D721Med (cell line): ENCODE results near the gene FILIP1L.
"Not testable (repeated sequence)": the region's sequence is repeated elsewhere in the genome, so short reads cannot be mapped to it uniquely, and the experiment has no call there.

Source experiments
- DNase-seq: peaks from one replicate; pipeline ENCODE4 v3.0.0; 2011; ENCODE audit warnings: low spot score; ENCODE audit not compliant: insufficient read length
- FAIRE-seq: peaks from 2 replicates; lab custom pipeline; 2011; peaks lifted over from hg19 to GRCh38; lab: Jason Lieb, UNC
- TF ChIP-seq, protein P1 (sequence below): IDR thresholded peaks from 2 replicates; pipeline ENCODE4 v1.5.1; 2012; ENCODE audit warnings: mild to moderate bottlenecking, control low read depth; ENCODE audit not compliant: insufficient read depth; ENCODE audit errors: missing control alignments

The FILIP1L gene

DNA sequence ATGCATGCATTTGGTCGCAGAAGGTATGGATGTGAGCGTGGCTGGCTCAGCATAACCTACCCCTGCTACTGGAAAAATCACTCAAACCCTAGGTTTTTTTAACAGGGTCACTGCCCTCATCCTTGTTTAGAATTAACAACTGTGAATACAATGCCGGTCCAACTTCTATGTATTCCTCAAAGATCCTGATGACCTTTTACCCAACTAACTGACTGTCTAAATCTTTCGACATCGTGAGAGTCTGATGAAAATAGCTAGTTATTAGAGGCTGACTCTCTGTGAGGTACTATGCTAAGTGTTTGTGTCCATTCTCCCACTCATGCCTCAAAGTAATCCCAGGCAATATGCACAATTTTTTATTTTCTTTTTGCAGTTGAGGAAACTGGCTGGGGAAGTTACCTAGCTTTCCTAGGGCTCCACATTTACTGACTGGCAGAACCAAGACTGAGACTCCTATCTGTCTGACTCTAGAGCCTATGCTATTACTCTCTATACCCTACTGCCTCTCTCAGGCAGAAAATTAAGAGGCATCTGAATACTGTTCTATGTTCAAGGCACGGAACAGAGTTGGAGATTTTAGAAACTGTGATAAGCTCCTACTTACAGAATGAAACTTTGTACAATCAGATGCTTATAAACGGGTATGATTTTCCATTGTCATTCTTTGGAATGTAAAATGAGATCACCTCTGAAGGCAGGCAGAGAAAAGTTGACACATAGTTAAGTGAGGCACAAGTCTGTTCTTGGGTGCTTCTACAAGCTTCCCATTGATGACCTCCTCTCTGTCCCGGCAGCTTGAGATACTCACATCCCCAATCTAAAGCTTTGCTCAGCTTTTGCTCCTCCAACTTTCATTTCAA, 56.4 kb downstream of the FILIP1L start:
- FAIRE-seq (no peak), DNase-seq (no peak)
- TF ChIP-seq, protein P1, sequence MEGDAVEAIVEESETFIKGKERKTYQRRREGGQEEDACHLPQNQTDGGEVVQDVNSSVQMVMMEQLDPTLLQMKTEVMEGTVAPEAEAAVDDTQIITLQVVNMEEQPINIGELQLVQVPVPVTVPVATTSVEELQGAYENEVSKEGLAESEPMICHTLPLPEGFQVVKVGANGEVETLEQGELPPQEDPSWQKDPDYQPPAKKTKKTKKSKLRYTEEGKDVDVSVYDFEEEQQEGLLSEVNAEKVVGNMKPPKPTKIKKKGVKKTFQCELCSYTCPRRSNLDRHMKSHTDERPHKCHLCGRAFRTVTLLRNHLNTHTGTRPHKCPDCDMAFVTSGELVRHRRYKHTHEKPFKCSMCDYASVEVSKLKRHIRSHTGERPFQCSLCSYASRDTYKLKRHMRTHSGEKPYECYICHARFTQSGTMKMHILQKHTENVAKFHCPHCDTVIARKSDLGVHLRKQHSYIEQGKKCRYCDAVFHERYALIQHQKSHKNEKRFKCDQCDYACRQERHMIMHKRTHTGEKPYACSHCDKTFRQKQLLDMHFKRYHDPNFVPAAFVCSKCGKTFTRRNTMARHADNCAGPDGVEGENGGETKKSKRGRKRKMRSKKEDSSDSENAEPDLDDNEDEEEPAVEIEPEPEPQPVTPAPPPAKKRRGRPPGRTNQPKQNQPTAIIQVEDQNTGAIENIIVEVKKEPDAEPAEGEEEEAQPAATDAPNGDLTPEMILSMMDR, result no peak

DNA sequence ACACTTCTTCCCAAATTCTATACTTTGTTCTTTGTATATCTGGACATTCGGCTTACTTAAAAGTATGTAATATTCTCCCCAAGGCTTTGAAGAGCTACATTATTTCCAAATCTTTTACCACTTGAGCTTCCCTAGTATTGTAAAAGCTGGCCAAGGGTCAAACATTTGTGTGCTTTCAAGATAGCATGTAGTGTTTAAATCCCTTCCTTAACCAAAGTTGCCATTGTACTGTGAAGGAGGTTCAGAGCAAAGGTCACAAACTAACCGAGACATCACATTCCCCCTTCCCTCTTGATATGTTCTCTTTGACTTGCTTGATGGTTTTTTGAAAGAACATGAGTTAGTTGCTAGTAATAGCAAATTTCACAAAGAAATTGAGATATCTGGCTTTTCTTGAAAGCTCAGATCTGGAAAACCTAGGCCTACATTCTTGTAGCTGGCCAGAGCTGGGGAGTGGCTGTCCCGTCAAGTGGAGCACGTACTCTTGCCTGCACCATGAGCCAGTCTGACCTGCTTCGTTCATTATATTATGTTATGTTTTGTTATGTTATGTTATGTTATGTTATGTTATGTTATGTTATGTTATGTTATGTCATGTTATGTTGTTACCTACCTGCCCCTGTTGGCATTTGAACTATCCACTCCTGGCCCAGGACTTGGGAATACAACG, 60.2 kb downstream of the FILIP1L start:
- FAIRE-seq (no peak), DNase-seq (no peak)
- TF ChIP-seq, protein P1, result no peak

DNA sequence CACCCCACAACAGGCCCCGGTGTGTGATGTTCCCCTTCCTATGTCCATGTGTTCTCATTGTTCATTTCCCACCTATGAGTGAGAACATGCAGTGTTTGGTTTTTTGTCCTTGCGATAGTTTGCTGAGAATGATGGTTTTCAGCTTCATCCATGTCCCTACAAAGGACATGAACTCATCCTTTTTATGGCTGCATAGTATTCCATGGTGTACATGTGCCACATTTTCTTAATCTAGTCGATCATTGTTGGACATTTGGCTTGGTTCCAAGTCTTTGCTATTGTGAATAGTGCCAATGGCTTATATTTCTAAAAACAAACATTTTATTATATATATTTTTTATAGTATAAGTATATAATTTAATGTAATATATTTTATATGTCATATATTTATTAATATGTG, 62.8 kb downstream of the FILIP1L start:
- FAIRE-seq, DNase-seq: not testable (repeated sequence)

DNA sequence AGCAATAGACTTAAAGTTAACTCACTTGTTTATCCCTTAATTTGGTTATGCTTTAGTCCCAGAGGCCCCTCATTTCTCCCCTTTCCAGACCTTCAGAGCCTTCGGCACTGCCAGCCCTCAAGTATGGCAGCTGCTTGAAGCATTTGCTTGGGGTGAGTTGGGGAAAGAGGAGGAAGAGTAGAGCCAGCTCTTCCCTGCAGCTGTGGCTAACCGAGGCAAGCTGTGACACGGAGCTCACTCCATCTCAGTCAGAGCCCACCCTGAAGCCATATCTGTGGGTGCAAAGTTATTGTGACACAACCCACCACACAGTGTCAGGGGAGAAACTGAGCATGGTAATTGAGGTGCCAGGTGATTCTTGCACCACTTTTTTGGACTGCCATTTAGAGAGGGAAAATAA, 66.1 kb downstream of the FILIP1L start:
- TF ChIP-seq, protein P1, result no peak
- FAIRE-seq, result no peak
- no peak for DNase-seq

DNA sequence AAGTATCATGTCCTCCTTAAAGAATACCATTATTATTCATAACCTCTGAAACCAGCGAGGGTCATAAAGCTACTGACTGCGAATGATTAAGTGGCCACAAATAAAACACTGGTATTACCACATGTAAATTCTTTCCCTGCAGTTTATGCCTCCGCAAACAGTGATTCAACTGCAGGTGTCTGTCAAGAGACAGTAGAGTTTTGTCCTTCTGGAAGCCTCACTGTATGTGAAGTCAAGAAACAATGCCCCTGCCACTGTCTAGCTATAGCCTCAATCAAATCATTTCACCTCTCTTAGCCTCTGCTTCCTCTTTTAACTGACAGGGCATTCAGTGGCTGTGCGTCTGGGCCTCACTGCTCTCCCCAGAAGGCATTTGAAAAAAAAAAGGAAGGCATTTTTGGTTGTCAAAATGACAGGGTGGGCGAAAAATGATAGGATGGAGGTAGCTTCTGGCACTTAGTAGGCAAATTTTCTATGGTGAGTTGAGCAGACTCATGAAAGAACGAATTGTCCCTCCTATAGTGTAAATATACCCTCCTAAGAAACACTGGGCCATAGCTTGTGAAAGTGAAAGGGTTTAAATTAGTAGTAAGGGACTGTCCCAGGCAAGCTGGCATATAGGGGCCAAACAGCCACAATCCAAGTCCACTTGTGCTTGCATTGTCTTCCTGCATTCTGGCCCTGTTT, 66.7 kb downstream of the FILIP1L start:
- no peak for FAIRE-seq
- DNase-seq, result no peak
- TF ChIP-seq, protein P1, result no peak

DNA sequence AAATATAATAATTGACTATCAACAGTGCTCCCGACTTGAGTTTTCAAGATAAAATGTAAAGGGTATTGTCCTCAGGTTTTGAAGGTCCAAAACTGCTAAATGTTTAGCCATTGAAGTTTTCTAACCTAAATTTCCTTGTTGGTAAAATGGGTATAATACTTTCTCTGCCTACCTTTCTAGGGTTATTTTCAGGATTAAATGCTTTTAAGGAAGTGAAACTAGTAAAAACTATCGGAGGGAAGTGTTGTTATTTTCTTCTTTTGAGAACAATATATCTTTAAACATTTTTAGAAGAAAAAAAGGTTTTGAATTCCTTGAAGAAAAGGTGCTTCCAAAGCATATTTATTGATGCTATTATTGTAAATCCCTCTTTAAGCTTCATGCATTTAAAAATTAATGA, 67.3 kb downstream of the FILIP1L start:
- no peak for DNase-seq
- TF ChIP-seq, protein P1, result no peak
- no peak for FAIRE-seq

DNA sequence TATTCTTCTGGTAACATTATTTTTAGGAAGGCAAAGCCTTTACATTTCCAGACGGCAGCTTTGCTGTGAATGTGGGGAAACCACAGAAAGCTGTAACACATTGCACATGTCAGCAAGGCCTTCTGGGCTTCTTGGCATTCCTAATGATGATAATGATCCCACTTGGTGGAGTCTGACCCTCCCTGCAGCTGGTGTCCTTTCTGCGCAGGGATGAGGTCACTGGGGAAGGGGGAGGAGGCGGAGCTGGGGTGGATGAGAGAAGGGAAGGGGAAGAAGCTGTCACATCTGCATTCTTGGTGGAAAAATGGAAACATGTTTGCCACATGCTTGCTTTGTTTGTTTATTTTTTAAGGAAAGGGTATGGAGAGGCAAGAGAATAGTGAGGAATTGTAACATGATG, 68.6 kb downstream of the FILIP1L start:
- TF ChIP-seq, protein P1, result no peak
- FAIRE-seq (no peak), DNase-seq (no peak)
